Esophagus squamous epithelium (tissue), 5 donors: ENCODE results near the gene ESPL1. TPM values are rescaled to one million over a fixed set of nuclear protein-coding genes. Genes with fewer than 3 reads are reported as not detected.

ENCODE experiments used
- DNase-seq: peaks from one replicate; lab custom pipeline; 2025; lab: John Stamatoyannopoulos, UW
- H3K27ac ChIP-seq, 4 donors: fragments of 200-600 bp; sonication (generic); one replicate each; pipeline ENCODE4 v1.5.1; 2016 to 2019; ENCODE audit warnings: mild to moderate bottlenecking in 1 of 4
- H3K27me3 ChIP-seq, 4 donors: fragments of 200-600 bp; sonication (generic); 1 replicate in 3 of 4; 2 replicates in 1 of 4; pipeline versions ENCODE4 v1.5.1 to v1.6.0; 2017 to 2021; ENCODE audit warnings: antibody characterized with exemption in 1 of 4
- H3K36me3 ChIP-seq, 3 donors: fragments of 200-600 bp; sonication (generic); one replicate each; pipeline ENCODE4 v1.5.1; 2016 to 2019
- H3K4me1 ChIP-seq, 3 donors: fragments of 200-600 bp; sonication (generic); one replicate each; pipeline ENCODE4 v1.5.1; 2017 to 2019
- H3K4me3 ChIP-seq, 4 donors: fragments of 200-600 bp; sonication (generic); 1 replicate in 3 of 4; 2 replicates in 1 of 4; pipeline ENCODE4 v1.5.1; 2016 to 2019; ENCODE audit warnings: mild to moderate bottlenecking in 2 of 4, moderate library complexity in 1 of 4
- H3K9me3 ChIP-seq, 3 donors: fragments of 200-600 bp; sonication (generic); one replicate each; pipeline ENCODE4 v1.5.1; 2016 to 2019
- POLR2A ChIP-seq, 4 donors: fragments of 450-650 bp; IDR thresholded peaks; one replicate each; pipeline ENCODE4 v1.6.1; 2017; ENCODE audit warnings: antibody characterized with exemption in 4 of 4, mild to moderate bottlenecking in 4 of 4, moderate library complexity in 3 of 4
- WGBS, 2 donors: methylation state at CpG; one replicate each; pipeline ENCODE4 v1.1.5; 2018; 5-methylcytosine and 5-hydroxymethylcytosine counted together
- intact Hi-C: fragments of 100-400 bp; cut with DNase I; formaldehyde crosslinking; loops from one replicate; pipeline ENCODE4 v1.15.0; 2022
- total RNA-seq, 4 donors: library from RNA; depleted of rRNA; stranded (reverse); fragments of >200 nt; gene quantifications; one replicate each; pipeline ENCODE4 v1.1.0, GENCODE V29; 2016
- TF ChIP-seq, protein P1 (sequence below), 6 experiments: fragments of 450-650 bp in 4 of 6; fragments of 200-600 bp in 2 of 6; sonication (generic) in 2 of 6; IDR thresholded peaks; one replicate each; pipeline ENCODE4 v1.5.1; 2016 to 2019; ENCODE audit warnings: antibody characterized with exemption in 6 of 6, mild to moderate bottlenecking in 4 of 6, moderate library complexity in 4 of 6
- donor health status: DM: yes; HTN: yes; CAD: no.

ESPL1 gene
- 10 to 100 TPM; 32.2 to 85.6 (median 48.0) TPM for total RNA-seq

DNA sequence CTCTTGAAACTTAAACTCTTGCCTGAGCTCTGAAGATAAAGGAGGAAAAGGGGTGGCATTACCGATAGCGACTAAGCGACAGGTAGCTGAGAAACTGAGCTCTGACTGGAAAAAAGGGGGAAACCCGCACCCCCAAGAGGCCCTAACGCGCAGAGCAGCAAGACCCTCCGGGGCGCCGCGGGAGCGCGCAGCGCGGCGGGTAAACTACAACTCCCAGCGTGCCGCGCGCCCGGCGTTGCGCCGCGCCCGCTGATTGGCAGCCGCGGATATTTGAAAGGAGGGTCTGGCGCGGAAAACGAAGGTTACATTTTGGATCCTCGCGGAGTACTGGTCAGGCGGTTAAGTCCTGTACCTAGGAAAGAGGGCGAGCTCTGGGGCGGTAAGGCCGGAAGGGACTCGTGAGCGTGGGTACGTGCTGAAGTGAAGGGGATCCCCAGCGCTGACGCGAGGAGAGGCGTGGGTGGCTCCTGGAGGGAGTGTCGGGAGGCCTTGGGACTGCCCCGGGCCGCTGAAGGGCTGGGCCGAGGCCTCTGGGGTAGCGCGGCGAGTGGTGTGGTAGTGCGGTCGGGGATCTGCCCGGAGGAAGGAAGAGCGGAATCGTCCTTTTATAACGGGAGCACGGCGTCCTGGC, at the start of gene ESPL1:
TSS of gene ESPL1 (plus strand) at position 301 of the 631 bp plus-strand sequence. CDS start 468 bp downstream, outside the sequence.
- WGBS, 2 donors, result 0 to 1% methylated on average over 40 to 52 of the region's 58 CpGs
- Histone ChIP-seq H3K27me3 (no peaks in the 10 kb centered on the region), H3K27ac (peak within 1 kb of the TSS; percentile 44 to 85 (median 72)), H3K4me3 (peak within 1 kb of the TSS; percentile 51 to 83 (median 60)), H3K9me3 (no peaks in the 10 kb centered on the region), H3K36me3 (no peaks in the 10 kb centered on the region), H3K4me1 (peaks cover 10 to 39% (median 11%) of the 10 kb centered on the region in 3 donors)
- no peak for DNase-seq
- TF ChIP-seq, protein P1, sequence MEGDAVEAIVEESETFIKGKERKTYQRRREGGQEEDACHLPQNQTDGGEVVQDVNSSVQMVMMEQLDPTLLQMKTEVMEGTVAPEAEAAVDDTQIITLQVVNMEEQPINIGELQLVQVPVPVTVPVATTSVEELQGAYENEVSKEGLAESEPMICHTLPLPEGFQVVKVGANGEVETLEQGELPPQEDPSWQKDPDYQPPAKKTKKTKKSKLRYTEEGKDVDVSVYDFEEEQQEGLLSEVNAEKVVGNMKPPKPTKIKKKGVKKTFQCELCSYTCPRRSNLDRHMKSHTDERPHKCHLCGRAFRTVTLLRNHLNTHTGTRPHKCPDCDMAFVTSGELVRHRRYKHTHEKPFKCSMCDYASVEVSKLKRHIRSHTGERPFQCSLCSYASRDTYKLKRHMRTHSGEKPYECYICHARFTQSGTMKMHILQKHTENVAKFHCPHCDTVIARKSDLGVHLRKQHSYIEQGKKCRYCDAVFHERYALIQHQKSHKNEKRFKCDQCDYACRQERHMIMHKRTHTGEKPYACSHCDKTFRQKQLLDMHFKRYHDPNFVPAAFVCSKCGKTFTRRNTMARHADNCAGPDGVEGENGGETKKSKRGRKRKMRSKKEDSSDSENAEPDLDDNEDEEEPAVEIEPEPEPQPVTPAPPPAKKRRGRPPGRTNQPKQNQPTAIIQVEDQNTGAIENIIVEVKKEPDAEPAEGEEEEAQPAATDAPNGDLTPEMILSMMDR (IDR thresholded peaks at IDR 0.05), result peak in 4 of 6 experiments; percentile 31 to 48 (median 36)
- TF ChIP-seq POLR2A (IDR thresholded peaks at IDR 0.05), result no peak
- intact Hi-C loops, result no loop called here

DNA sequence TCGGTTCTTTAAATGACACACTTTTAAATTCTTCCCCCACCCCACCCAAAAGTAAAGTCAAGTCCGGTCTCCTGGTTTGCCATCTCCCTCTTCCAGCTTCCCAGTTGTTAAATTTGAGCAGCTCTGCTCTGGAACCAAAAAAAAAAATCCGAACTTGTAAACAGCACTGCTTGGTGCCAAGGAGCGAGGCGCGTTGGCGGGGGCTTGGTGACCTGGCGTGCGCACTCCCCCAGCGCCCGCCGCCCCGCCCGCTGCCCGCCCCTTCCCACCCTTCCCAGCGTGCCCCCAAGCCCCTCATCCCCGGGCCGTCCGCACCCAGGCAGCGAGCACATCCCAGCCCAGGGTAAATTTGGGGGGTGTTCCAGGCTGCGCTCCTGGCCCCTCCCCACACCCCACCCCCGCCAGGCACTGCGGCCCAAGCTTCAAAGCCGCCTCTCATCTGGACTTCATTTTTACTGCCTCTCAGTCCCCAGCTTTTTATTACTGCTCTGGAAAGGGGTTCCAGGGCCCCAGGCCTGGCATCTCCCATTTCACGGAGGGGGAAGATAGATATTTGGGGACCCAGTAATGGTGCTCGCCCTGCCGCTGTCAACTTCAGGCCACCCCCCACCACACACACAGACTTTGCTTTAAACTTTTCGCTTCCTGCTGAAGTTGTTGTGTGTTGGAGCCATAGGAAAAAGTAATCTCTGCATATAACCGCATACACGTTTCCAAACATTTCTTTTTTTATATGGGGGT, 49.4 kb upstream of the ESPL1 start:
- no peaks in the 10 kb centered on the region for H3K27me3 ChIP-seq
- TF ChIP-seq, protein P1 (IDR thresholded peaks at IDR 0.05), result no peak
- TF ChIP-seq POLR2A (IDR thresholded peaks at IDR 0.05), result no peak
- 19 to 22% methylated on average over 11 to 21 of the region's 30 CpGs for WGBS, 2 donors
- H3K4me1 ChIP-seq, result peaks cover 49 to 97% (median 63%) of the 10 kb centered on the region in 3 donors
- H3K36me3 ChIP-seq, result peaks cover 11 to 29% (median 16%) of the 10 kb centered on the region in 3 donors
- intact Hi-C loops, result loop anchor here (5.0 kb wide), 1 partner anchor 34 kb away; a partner anchor contains a TSS
- peak overlapping the region; percentile 56 to 82 (median 72) for H3K4me3 ChIP-seq
- H3K9me3 ChIP-seq, result no peaks in the 10 kb centered on the region
- peak overlapping the region; percentile 97 to 100 (median 99) for H3K27ac ChIP-seq
- DNase-seq, result no peak

DNA sequence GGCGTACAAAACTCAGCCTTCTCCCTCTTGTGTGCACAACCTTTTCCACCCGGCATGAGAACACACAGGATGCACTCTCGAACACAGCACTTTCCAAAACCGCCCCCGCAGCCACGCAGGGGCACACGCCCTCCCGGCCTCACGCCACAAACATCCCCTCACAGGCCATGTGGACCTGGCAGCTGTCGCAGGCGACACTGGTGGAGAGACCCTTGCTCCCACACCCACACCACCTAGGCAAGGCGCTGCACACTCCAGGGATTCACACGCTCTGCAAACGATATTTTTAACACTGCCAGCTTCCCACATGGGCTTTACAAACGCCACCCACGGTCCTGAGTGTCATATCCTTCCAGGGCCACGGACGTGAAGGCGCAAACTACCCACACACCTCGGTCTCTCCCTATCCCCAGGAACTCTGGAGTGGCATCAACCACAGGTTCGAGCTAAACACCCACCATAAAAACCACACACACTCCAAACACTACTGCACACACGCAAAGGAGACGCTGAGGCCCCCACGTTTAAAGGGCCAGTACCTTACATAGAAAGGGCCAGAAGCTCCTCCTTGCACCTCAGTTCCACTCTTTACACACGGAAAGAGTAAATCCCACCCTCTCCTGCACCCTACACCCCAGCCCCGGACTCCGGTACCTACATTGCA, 48.7 kb upstream of the ESPL1 start:
- H3K36me3 ChIP-seq, result peaks cover 4 to 22% (median 12%) of the 10 kb centered on the region in 3 donors
- H3K4me1 ChIP-seq, result peaks cover 56 to 97% (median 64%) of the 10 kb centered on the region in 3 donors
- H3K9me3 ChIP-seq, result no peaks in the 10 kb centered on the region
- 0 to 2% methylated on average over 13 to 22 of the region's 27 CpGs for WGBS, 2 donors
- peak in 1 of 4 donors; percentile 15 for TF ChIP-seq POLR2A (IDR thresholded peaks at IDR 0.05)
- TF ChIP-seq, protein P1 (IDR thresholded peaks at IDR 0.05), result no peak
- peak overlapping the region; percentile 56 to 82 (median 72) for H3K4me3 ChIP-seq
- H3K27me3 ChIP-seq, result no peaks in the 10 kb centered on the region
- peak overlapping the region; percentile 97 to 100 (median 99) for H3K27ac ChIP-seq
- DNase-seq, result no peak
- intact Hi-C loops, result loop anchor here (5.0 kb wide), 1 partner anchor 33 kb away; a partner anchor contains a TSS

- Histone ChIP-seq H3K27me3 (no peaks in the 10 kb centered on the region), H3K27ac (peak overlapping the region; percentile 97 to 100 (median 99)), H3K4me3 (peak overlapping the region; percentile 56 to 82 (median 72)), H3K4me1 (peaks cover 63 to 97% (median 67%) of the 10 kb centered on the region in 3 donors), H3K9me3 (no peaks in the 10 kb centered on the region), H3K36me3 (peaks cover 0 to 16% (median 5%) of the 10 kb centered on the region in 3 donors)
- peak; percentile 64 for DNase-seq
- TF ChIP-seq, protein P1 (IDR thresholded peaks at IDR 0.05), result no peak
- TF ChIP-seq POLR2A (IDR thresholded peaks at IDR 0.05), result no peak
- WGBS, 2 donors, result 0% methylated on average over 20 to 22 of the region's 53 CpGs
- intact Hi-C loops, result loop anchor here (5.0 kb wide), 1 partner anchor 32 kb away; a partner anchor contains a TSS
Observed at GRCh38 chr12:53219956-53220693, 48.0 kb upstream of the ESPL1 start.
